K562 (cell line): ENCODE data around the gene RESF1. TPM values are rescaled to one million over a fixed set of nuclear protein-coding genes. Genes with fewer than 3 reads are reported as not detected.

Experiments used
- ATF7 ChIP-seq: fragments of 450-650 bp; IDR thresholded peaks from 2 replicates; pipeline ENCODE4 v1.7.1; 2014; ENCODE audit warnings: mild to moderate bottlenecking, moderate library complexity
- CBFA2T3 ChIP-seq: fragments of 450-650 bp; IDR thresholded peaks from 2 replicates; pipeline ENCODE4 v1.6.1; 2017
- ETS2 ChIP-seq: IDR thresholded peaks from 2 replicates; pipeline ENCODE4 v1.6.1; 2016; ENCODE audit warnings: borderline replicate concordance, missing genetic modification characterization, mild to moderate bottlenecking, moderate library complexity, missing compliant biosample characterization; ENCODE audit not compliant: poor library complexity, severe bottlenecking
- FOXJ3 ChIP-seq: sonication (generic); formaldehyde crosslinking; IDR thresholded peaks from 2 replicates; pipeline ENCODE4 v1.4.0; 2020; ENCODE audit warnings: mild to moderate bottlenecking, missing genetic modification reagents
- MBD2 ChIP-seq: sonication (generic); IDR thresholded peaks from 2 replicates; pipeline ENCODE4 v1.6.1; 2016; ENCODE audit warnings: low read depth, borderline replicate concordance
- NFYB ChIP-seq: IDR thresholded peaks from 2 replicates; pipeline ENCODE4 v1.6.1; 2011; ENCODE audit warnings: mild to moderate bottlenecking, moderate library complexity; ENCODE audit not compliant: insufficient read length; ENCODE audit errors: extremely low read depth
- PCBP1 ChIP-seq: fragments of 200-400 bp; formaldehyde crosslinking; IDR thresholded peaks from 2 replicates; pipeline ENCODE4 v1.6.1; 2018; ENCODE audit warnings: mild to moderate bottlenecking, low read depth, low read length; ENCODE audit not compliant: poor library complexity, severe bottlenecking
- TAF9B ChIP-seq: fragments of 450-650 bp; IDR thresholded peaks from 2 replicates; pipeline ENCODE4 v1.6.1; 2018; ENCODE audit warnings: mild to moderate bottlenecking; ENCODE audit not compliant: partially characterized antibody
- TBP ChIP-seq: optimal IDR thresholded peaks from 2 replicates; pipeline ENCODE3; 2011; ENCODE audit warnings: low read depth, low read length, improper control_type of control experiment
- YY1 ChIP-seq, 3 experiments: IDR thresholded peaks; 2 replicates each; pipeline ENCODE4 v1.6.1; 2011; ENCODE audit warnings: low read length in 2 of 3, mild to moderate bottlenecking in 2 of 3, moderate library complexity in 2 of 3, borderline replicate concordance in 1 of 3, control low read depth in 1 of 3, low read depth in 1 of 3; ENCODE audit not compliant: insufficient read depth in 3 of 3, insufficient replicate concordance in 2 of 3, control insufficient read depth in 1 of 3, insufficient read length in 1 of 3; ENCODE audit errors: extremely low read depth in 1 of 3
- ZBED1 ChIP-seq: IDR thresholded peaks from 2 replicates; pipeline ENCODE4 v1.6.1; 2014
- ZC3H4 ChIP-seq: sonication (generic); formaldehyde crosslinking; IDR thresholded peaks from 2 replicates; pipeline ENCODE4 v1.9.0; 2021; ENCODE audit warnings: missing genetic modification reagents, borderline replicate concordance
- ZNF316 ChIP-seq: fragments of 450-650 bp; IDR thresholded peaks from 2 replicates; pipeline ENCODE4 v1.6.1; 2016
- ZNF41 ChIP-seq: fragments of 250-450 bp; sonication (Bioruptor Pico); conservative IDR thresholded peaks from 2 replicates; pipeline ENCODE4 v1.4.0; 2020; ENCODE audit warnings: mild to moderate bottlenecking
- polyA plus RNA-seq, 8 experiments: library from polyadenylated mRNA; depleted of rRNA in 4 of 8; stranded (reverse) in 5 of 8; unstranded in 3 of 8; fragments of >200 nt; fragmentation: Nextera tagmentation in 2 of 8; fragmentation: Illumina TruSeq in 1 of 8; extraction: Ambion mirVana in 2 of 8; extraction: Trizol in 1 of 8; gene quantifications; 2 replicates each; pipeline versions ENCODE4 v1.2.1 to v1.2.3, GENCODE V29; 2011 to 2014; ENCODE audit warnings: inconsistent platforms in 1 of 8, missing spikeins in 1 of 8
- total RNA-seq, 7 experiments: library from RNA; depleted of rRNA in 6 of 7; stranded (reverse); fragments of >200 nt in 6 of 7; fragmentation: Illumina TruSeq in 2 of 7; extraction: Trizol in 2 of 7; gene quantifications; 2 replicates each; pipeline versions ENCODE4 v1.2.1 to v1.2.3, GENCODE V29; 2011 to 2021; ENCODE audit warnings: low replicate concordance in 1 of 7
- TF ChIP-seq, protein P1 (sequence below), 2 experiments: fragments of 450-650 bp; IDR thresholded peaks; 2 replicates each; pipeline ENCODE4 v1.6.1; 2018; ENCODE audit warnings: mild to moderate bottlenecking in 2 of 2, low read depth in 1 of 2; ENCODE audit not compliant: partially characterized antibody in 2 of 2
- TF ChIP-seq, protein P2 (sequence below): fragments of 450-650 bp; IDR thresholded peaks from 2 replicates; pipeline ENCODE4 v1.6.1; 2017; ENCODE audit warnings: mild to moderate bottlenecking, moderate library complexity
- TF ChIP-seq, protein P3 (sequence below): fragments of 250-450 bp; sonication (Bioruptor Pico); IDR thresholded peaks from 2 replicates; pipeline ENCODE4 v1.8.0; 2022; ENCODE audit warnings: inconsistent platforms
- TF ChIP-seq, protein P4 (sequence below): fragments of 250-450 bp; sonication (Bioruptor Pico); IDR thresholded peaks from 2 replicates; pipeline ENCODE4 v1.5.1; 2021; ENCODE audit warnings: mild to moderate bottlenecking

RESF1 gene
- total and polyA plus RNA-seq, 9 of the 15 experiments (the other 6 are each of a cell fraction or from before 2014, with no cell fraction given): 21.5 to 121 (median 53.6) TPM

DNA sequence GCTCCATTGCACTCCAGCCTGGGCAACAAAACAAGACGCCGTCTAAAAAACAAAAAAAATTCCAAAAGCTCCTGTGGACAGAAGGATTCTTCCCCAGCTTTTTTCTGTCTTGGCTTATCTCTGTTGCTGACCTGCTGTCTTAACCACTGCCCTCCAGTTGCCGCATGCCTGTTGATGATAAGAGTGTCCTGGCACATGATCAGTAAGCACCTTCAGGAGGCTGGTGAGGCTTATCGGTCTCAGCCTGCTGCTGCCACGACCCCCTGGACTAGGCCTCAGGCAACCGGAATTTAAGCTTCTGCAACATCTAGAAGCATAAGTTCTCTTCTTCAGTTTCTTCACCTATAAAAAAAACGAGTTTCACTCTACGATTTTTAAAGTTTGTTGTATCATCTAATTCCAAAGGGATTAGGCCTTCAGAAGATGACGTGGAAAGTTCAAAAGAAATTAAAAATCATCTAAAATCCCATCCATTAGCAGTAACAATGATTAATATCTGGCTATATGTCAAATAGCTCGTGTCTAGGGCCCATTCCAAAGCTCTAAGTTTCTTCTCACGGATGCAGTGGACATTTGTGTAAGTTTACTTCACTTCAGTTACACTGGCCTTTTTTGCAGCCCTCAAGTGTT, 46.4 kb downstream of the RESF1 start (continued):
- TF ChIP-seq TAF9B (peak; percentile 63), ZC3H4 (CRISPR knock-in tag) (no peak), ZNF41 (CRISPR knock-in tag) (peak; percentile 84), ATF7 (peak; percentile 78), FOXJ3 (CRISPR knock-in tag) (no peak), CBFA2T3 (peak; percentile 100), NFYB (no peak), TBP (no peak), ETS2 (tag) (no peak), MBD2 (peak; percentile 86), YY1 (IDR thresholded peaks at IDR 0.05; ENCODE audit: borderline replicate concordance in 1 of 3, control insufficient read depth in 1 of 3, extremely low read depth in 1 of 3, insufficient read depth in 3 of 3, insufficient read length in 1 of 3, insufficient replicate concordance in 2 of 3, low read depth in 1 of 3, low read length in 2 of 3) (peak in 1 of 3 experiments; percentile 41), PCBP1 (no peak), ZBED1 (peak; percentile 98), ZNF316 (peak; percentile 83)
- TF ChIP-seq, protein P1, sequence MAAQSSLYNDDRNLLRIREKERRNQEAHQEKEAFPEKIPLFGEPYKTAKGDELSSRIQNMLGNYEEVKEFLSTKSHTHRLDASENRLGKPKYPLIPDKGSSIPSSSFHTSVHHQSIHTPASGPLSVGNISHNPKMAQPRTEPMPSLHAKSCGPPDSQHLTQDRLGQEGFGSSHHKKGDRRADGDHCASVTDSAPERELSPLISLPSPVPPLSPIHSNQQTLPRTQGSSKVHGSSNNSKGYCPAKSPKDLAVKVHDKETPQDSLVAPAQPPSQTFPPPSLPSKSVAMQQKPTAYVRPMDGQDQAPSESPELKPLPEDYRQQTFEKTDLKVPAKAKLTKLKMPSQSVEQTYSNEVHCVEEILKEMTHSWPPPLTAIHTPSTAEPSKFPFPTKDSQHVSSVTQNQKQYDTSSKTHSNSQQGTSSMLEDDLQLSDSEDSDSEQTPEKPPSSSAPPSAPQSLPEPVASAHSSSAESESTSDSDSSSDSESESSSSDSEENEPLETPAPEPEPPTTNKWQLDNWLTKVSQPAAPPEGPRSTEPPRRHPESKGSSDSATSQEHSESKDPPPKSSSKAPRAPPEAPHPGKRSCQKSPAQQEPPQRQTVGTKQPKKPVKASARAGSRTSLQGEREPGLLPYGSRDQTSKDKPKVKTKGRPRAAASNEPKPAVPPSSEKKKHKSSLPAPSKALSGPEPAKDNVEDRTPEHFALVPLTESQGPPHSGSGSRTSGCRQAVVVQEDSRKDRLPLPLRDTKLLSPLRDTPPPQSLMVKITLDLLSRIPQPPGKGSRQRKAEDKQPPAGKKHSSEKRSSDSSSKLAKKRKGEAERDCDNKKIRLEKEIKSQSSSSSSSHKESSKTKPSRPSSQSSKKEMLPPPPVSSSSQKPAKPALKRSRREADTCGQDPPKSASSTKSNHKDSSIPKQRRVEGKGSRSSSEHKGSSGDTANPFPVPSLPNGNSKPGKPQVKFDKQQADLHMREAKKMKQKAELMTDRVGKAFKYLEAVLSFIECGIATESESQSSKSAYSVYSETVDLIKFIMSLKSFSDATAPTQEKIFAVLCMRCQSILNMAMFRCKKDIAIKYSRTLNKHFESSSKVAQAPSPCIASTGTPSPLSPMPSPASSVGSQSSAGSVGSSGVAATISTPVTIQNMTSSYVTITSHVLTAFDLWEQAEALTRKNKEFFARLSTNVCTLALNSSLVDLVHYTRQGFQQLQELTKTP (IDR thresholded peaks at IDR 0.05; ENCODE audit: low read depth in 1 of 2, partially characterized antibody in 2 of 2): peak; percentile 71 to 95
- TF ChIP-seq, protein P2, sequence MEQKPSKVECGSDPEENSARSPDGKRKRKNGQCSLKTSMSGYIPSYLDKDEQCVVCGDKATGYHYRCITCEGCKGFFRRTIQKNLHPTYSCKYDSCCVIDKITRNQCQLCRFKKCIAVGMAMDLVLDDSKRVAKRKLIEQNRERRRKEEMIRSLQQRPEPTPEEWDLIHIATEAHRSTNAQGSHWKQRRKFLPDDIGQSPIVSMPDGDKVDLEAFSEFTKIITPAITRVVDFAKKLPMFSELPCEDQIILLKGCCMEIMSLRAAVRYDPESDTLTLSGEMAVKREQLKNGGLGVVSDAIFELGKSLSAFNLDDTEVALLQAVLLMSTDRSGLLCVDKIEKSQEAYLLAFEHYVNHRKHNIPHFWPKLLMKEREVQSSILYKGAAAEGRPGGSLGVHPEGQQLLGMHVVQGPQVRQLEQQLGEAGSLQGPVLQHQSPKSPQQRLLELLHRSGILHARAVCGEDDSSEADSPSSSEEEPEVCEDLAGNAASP: no peak
- TF ChIP-seq, protein P3, sequence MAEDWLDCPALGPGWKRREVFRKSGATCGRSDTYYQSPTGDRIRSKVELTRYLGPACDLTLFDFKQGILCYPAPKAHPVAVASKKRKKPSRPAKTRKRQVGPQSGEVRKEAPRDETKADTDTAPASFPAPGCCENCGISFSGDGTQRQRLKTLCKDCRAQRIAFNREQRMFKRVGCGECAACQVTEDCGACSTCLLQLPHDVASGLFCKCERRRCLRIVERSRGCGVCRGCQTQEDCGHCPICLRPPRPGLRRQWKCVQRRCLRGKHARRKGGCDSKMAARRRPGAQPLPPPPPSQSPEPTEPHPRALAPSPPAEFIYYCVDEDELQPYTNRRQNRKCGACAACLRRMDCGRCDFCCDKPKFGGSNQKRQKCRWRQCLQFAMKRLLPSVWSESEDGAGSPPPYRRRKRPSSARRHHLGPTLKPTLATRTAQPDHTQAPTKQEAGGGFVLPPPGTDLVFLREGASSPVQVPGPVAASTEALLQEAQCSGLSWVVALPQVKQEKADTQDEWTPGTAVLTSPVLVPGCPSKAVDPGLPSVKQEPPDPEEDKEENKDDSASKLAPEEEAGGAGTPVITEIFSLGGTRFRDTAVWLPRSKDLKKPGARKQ: no peak
- TF ChIP-seq, protein P4, sequence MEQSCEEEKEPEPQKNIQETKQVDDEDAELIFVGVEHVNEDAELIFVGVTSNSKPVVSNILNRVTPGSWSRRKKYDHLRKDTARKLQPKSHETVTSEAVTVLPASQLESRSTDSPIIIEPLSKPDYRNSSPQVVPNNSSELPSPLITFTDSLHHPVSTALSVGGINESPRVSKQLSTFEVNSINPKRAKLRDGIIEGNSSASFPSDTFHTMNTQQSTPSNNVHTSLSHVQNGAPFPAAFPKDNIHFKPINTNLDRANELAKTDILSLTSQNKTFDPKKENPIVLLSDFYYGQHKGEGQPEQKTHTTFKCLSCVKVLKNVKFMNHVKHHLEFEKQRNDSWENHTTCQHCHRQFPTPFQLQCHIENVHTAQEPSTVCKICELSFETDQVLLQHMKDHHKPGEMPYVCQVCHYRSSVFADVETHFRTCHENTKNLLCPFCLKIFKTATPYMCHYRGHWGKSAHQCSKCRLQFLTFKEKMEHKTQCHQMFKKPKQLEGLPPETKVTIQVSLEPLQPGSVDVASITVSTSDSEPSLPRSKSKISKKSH (CRISPR knock-in tag): no peak
